Uterus (tissue), 2 donors: ENCODE data around the gene HMGB2.

Source experiments
- CTCF ChIP-seq, 4 experiments: fragments of 200-600 bp in 2 of 4; fragments of 450-650 bp in 2 of 4; sonication (generic) in 2 of 4; IDR thresholded peaks; one replicate each; pipeline ENCODE4 v1.5.1; 2016 to 2019; ENCODE audit warnings: antibody characterized with exemption in 4 of 4, mild to moderate bottlenecking in 2 of 4, moderate library complexity in 1 of 4
- POLR2A ChIP-seq, 2 donors: fragments of 450-650 bp; IDR thresholded peaks; one replicate each; pipeline ENCODE4 v1.6.1; 2016; ENCODE audit warnings: antibody characterized with exemption in 2 of 2, mild to moderate bottlenecking in 1 of 2, moderate library complexity in 1 of 2

GRCh38 chr4:173381610-173382009 lies 47.5 kb upstream of the HMGB2 start:
- no peak for TF ChIP-seq CTCF (IDR thresholded peaks at IDR 0.05)
- no peak for TF ChIP-seq POLR2A (IDR thresholded peaks at IDR 0.05)
